Common myeloid progenitor, CD34-positive (primary cell): ENCODE measurements around the gene RIMS1.

Source experiments
- CTCF ChIA-PET: fragments of 350-600 bp; sonication (Branson Sonifier 250); formaldehyde crosslinking; loops from one replicate; lab custom pipeline; 2021; ENCODE audit warnings: antibody characterized with exemption; lab: Charles Lee
- POLR2A ChIA-PET: fragments of 350-600 bp; sonication (Branson Sonifier 250); formaldehyde crosslinking; loops from one replicate; lab custom pipeline; 2021; ENCODE audit warnings: antibody characterized with exemption; lab: Charles Lee
- DNase-seq, 3 donors: peaks; one replicate each; pipeline versions ENCODE4 v3.0.0 to v3.0.0-alpha.2; 2013
- H3K27ac ChIP-seq, 2 experiments: 1 replicate in 1 of 2; 2 replicates in 1 of 2; pipeline ENCODE4 v1.7.0; 2013; ENCODE audit warnings: inconsistent platforms in 2 of 2, low read length in 2 of 2, mild to moderate bottlenecking in 2 of 2, low read depth in 1 of 2, moderate library complexity in 1 of 2; ENCODE audit not compliant: severe bottlenecking in 2 of 2, insufficient read depth in 1 of 2, poor library complexity in 1 of 2
- H3K27me3 ChIP-seq, 5 experiments: replicated peaks in 2 of 5; 1 replicate in 3 of 5; 2 replicates in 2 of 5; pipeline versions ENCODE4 v1.6.1 to v1.7.0; 2013; ENCODE audit warnings: low read length in 4 of 5, mild to moderate bottlenecking in 2 of 5, moderate library complexity in 2 of 5, inconsistent platforms in 1 of 5; ENCODE audit not compliant: insufficient read depth in 5 of 5, control insufficient read depth in 4 of 5
- H3K36me3 ChIP-seq, 4 experiments: 1 replicate in 2 of 4; 2 replicates in 2 of 4; pipeline versions ENCODE4 v1.6.1 to v1.7.0; 2013; ENCODE audit warnings: low read length in 3 of 4, control low read depth in 1 of 4, mild to moderate bottlenecking in 1 of 4; ENCODE audit not compliant: control insufficient read depth in 4 of 4, insufficient read depth in 4 of 4
- H3K4me1 ChIP-seq, 4 experiments: 1 replicate in 3 of 4; 2 replicates in 1 of 4; pipeline versions ENCODE4 v1.6.1 to v1.7.1; 2013; ENCODE audit warnings: low read length in 3 of 4, mild to moderate bottlenecking in 3 of 4, control low read depth in 1 of 4, inconsistent platforms in 1 of 4, moderate library complexity in 1 of 4; ENCODE audit not compliant: control insufficient read depth in 4 of 4, insufficient read depth in 4 of 4; ENCODE audit errors: control extremely low read depth in 1 of 4
- H3K4me3 ChIP-seq, 7 experiments: 1 replicate in 4 of 7; 2 replicates in 3 of 7; pipeline versions ENCODE4 v1.5.1 to v1.7.0; 2013; ENCODE audit warnings: mild to moderate bottlenecking in 7 of 7, low read length in 6 of 7, moderate library complexity in 6 of 7, inconsistent platforms in 2 of 7, low read depth in 2 of 7, control low read depth in 1 of 7; ENCODE audit not compliant: insufficient read depth in 4 of 7, control insufficient read depth in 1 of 7; ENCODE audit errors: extremely low read depth in 1 of 7
- H3K9me3 ChIP-seq, 5 experiments: 1 replicate in 4 of 5; 2 replicates in 1 of 5; pipeline versions ENCODE4 v1.6.1 to v1.7.1; 2013; ENCODE audit warnings: low read length in 4 of 5, mild to moderate bottlenecking in 2 of 5, inconsistent platforms in 1 of 5, low read depth in 1 of 5, moderate library complexity in 1 of 5; ENCODE audit not compliant: control insufficient read depth in 4 of 5, insufficient read depth in 2 of 5; ENCODE audit errors: control extremely low read depth in 1 of 5
- WGBS: methylation state at CpG from one replicate; pipeline ENCODE4 v1.1.5; 2013; ENCODE audit not compliant: insufficient coverage; 5-methylcytosine and 5-hydroxymethylcytosine counted together

Gene RIMS1

DNA sequence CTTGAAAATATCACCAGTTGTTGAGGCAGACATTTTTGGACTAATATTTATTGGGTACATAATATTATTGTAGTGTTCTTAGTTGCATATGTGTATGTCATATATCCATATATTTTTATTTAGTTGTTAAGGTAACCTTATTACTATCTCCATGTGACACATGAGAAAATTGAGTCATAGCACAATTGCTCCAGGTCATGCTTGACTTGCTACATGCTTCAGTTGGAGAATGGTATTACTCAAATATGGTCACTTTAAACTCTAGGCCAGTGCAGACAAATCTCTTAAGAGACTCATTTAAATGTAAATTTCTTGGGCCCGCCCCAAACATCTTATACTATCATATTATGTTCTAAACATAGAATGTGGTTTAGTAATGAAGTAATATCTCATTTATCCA, 246.1 kb downstream of the RIMS1 start:
- Histone ChIP-seq H3K36me3 (no peaks in the 10 kb centered on the region), H3K27ac (no peak overlapping the region), H3K4me3 (no peak overlapping the region), H3K27me3 (no peaks in the 10 kb centered on the region), H3K9me3 (no peaks in the 10 kb centered on the region), H3K4me1 (no peaks in the 10 kb centered on the region)
- POLR2A ChIA-PET = no interaction called here
- CTCF ChIA-PET = no interaction called here
- WGBS = no CpG with 5 or more reads among the region's 1 CpG
- DNase-seq = no peak

DNA sequence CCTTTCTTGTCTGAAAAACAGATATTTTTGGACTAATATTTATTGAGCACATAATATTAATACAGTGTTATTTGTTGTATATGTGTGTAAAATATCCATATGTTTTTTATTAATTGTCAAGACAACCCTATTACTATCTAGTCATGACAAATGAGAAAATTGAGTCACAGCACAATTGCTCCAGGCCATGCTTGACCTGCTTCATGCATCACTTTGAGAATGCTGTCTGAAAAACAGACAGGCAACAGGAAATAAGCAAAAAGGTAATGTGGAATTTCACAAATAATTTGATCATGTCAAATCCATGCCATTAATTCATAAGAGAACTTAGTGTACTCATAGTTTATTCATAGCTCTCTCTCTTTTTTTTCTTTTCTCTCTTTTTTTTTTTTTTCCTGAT, 246.5 kb downstream of the RIMS1 start:
- ChIA-PET POLR2A (no interaction called here), CTCF (no interaction called here)
- Histone ChIP-seq H3K36me3 (no peaks in the 10 kb centered on the region), H3K9me3 (no peaks in the 10 kb centered on the region), H3K27ac (no peak overlapping the region), H3K4me3 (no peak overlapping the region), H3K4me1 (no peaks in the 10 kb centered on the region), H3K27me3 (no peaks in the 10 kb centered on the region)
- DNase-seq = no peak

DNA sequence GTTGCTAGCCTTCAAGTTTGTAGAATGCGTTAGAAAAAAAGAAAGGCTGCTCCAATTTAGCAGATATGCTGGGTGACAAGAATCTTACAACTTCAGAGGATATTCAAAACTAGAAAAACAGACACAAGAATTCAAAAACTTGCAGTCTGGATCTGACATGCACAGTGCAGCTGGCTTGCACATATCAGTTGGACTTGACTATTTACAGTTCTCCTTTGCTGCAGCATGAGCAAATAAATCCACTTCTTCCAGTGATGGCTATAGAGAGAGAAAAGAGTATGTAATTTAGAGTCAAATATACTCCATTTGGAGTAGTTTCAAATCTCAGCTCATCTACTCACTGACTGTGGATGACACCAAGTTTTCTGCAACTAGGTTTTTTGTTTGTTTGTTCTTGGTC, 247.0 kb downstream of the RIMS1 start:
- DNase-seq = no peak
- no peak overlapping the region for H3K4me3 ChIP-seq
- no peaks in the 10 kb centered on the region for H3K36me3 ChIP-seq
- no peaks in the 10 kb centered on the region for H3K4me1 ChIP-seq
- H3K27me3 ChIP-seq = no peaks in the 10 kb centered on the region
- H3K27ac ChIP-seq = no peak overlapping the region
- no peaks in the 10 kb centered on the region for H3K9me3 ChIP-seq
- ChIA-PET POLR2A (no interaction called here), CTCF (no interaction called here)
- 100% methylated on average over 1 of the region's 1 CpG for WGBS

DNA sequence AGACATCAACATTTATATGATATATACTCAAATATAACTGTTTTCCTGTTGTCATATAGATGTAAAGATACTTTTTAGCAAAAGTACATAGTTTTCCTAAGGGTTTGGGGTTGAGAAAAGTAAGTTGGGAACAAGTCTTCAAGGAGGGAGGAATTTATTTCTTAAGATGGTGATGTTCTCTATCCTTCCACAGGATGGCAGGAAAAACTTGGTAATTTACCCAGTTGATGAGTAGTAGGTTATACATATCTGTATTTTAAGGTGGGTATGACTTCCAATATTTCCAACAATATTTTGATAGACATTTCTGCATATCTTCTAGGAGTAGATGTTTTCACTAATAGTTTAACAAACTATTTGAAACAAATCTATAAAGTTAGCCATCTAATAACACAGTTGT, 254.4 kb downstream of the RIMS1 start:
- POLR2A ChIA-PET = no interaction called here
- DNase-seq = no peak
- H3K27ac ChIP-seq = no peak overlapping the region
- CTCF ChIA-PET = no interaction called here
- no peaks in the 10 kb centered on the region for H3K9me3 ChIP-seq
- no peaks in the 10 kb centered on the region for H3K27me3 ChIP-seq
- H3K36me3 ChIP-seq = no peaks in the 10 kb centered on the region
- H3K4me1 ChIP-seq = no peaks in the 10 kb centered on the region
- no peak overlapping the region for H3K4me3 ChIP-seq

DNA sequence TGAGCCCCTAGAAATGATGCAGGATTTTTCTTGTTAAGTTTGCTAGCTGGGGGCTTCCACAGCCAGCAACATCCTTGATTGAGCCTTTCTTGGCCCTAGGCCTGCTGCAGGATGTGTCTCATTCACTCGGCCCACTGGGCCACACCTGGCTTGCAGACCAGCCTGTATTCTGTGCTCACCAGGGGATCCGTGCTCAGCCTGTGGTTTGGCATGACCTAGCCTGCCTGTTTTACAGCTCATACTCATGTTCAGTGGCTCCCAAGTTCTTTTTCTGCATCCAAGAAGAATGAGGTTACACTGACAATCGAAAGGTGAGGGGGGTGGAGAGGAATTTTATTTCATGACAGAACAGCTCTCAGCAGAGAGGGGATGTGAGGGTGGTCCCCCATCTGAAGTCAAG, 263.4 kb downstream of the RIMS1 start:
- CTCF ChIA-PET = no interaction called here
- POLR2A ChIA-PET = interaction anchor here (0.6 kb wide), 1 partner anchor 16 kb away, joined by 3 read pairs; no protein-coding TSS in a partner anchor

DNA sequence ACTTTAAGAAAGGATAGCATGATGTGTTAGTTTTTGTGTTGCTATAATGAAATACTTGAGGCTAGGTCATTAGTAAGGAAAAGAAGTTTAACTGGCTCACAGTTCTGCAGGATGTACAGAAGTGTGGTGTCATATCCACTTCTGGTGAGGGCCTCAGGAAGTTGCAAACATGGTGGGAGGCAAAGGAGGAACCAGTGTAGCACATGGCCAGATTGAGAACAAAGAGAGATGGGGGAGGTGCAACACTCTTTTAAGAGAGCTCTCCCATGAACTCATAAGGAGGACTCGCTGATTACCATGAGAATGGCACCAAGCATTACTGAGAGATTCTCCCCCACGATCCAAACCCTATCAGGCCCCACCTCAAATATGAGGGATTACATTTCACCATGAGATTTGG, 265.4 kb downstream of the RIMS1 start:
- Histone ChIP-seq H3K27me3 (no peaks in the 10 kb centered on the region), H3K36me3 (no peaks in the 10 kb centered on the region), H3K4me1 (peaks cover 0 to 3% (median 0%) of the 10 kb centered on the region in 4 experiments), H3K9me3 (peaks cover 0 to 11% (median 1%) of the 10 kb centered on the region in 5 experiments), H3K4me3 (no peak overlapping the region), H3K27ac (no peak overlapping the region)
- DNase-seq = no peak
- ChIA-PET POLR2A (no interaction called here), CTCF (no interaction called here)
- no CpG with 5 or more reads among the region's 2 CpGs for WGBS

More for the DNA sequence above, 263.4 kb downstream of the RIMS1 start:
- 96% methylated on average over 3 of the region's 3 CpGs for WGBS
- H3K4me1 ChIP-seq = peaks cover 0 to 3% (median 0%) of the 10 kb centered on the region in 4 experiments
- H3K36me3 ChIP-seq = no peaks in the 10 kb centered on the region
- H3K9me3 ChIP-seq = peaks cover 0 to 11% (median 1%) of the 10 kb centered on the region in 5 experiments
- H3K4me3 ChIP-seq = no peak overlapping the region
- DNase-seq = no peak
- no peaks in the 10 kb centered on the region for H3K27me3 ChIP-seq
- H3K27ac ChIP-seq = no peak overlapping the region

DNA sequence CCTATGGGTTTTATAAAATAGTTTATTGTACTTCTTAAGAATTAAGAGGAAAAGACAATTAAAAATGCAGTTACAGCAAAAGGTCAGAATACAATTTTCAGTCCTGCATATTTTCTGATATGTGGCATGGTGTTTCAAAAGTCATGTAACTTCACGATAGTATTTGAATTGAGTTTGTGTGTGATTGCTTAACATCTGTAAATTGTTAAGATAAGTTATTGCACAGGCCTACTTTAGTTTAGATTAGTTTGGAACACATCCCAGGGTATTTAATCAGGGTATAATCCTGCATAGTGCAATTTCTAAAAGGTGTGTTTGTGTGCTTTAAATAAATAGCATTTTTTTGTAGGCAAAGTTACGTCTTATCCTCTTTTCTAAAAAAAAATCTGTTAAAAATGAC, 289.6 kb downstream of the RIMS1 start:
- Histone ChIP-seq H3K9me3 (no peaks in the 10 kb centered on the region), H3K4me3 (no peak overlapping the region), H3K27ac (no peak overlapping the region), H3K36me3 (no peaks in the 10 kb centered on the region), H3K4me1 (no peaks in the 10 kb centered on the region), H3K27me3 (peaks cover 0 to 24% (median 12%) of the 10 kb centered on the region in 5 experiments)
- 88% methylated on average over 1 of the region's 2 CpGs for whole genome bisulfite sequencing
- ChIA-PET POLR2A (no interaction called here), CTCF (no interaction called here)
- DNase-seq = no peak
